ENCODE results near the gene KIF22.

The KIF22 gene

GRCh38 chr16:29804455-29805231 is 14.1 kb downstream of the KIF22 start:
- DNase-seq: no peak

- DNase-seq: peak; percentile 97 to 98
Observed at GRCh38 chr16:29805232-29806098, 14.9 kb downstream of the KIF22 start.

GRCh38 chr16:29806099-29806579 is 15.6 kb downstream of the KIF22 start, which contains the start of gene MAZ:
Gene MAZ (plus strand): TSS chr16:29806529. CDS start chr16:29806702, 173 bp downstream.
- no peak for DNase-seq

DNA sequence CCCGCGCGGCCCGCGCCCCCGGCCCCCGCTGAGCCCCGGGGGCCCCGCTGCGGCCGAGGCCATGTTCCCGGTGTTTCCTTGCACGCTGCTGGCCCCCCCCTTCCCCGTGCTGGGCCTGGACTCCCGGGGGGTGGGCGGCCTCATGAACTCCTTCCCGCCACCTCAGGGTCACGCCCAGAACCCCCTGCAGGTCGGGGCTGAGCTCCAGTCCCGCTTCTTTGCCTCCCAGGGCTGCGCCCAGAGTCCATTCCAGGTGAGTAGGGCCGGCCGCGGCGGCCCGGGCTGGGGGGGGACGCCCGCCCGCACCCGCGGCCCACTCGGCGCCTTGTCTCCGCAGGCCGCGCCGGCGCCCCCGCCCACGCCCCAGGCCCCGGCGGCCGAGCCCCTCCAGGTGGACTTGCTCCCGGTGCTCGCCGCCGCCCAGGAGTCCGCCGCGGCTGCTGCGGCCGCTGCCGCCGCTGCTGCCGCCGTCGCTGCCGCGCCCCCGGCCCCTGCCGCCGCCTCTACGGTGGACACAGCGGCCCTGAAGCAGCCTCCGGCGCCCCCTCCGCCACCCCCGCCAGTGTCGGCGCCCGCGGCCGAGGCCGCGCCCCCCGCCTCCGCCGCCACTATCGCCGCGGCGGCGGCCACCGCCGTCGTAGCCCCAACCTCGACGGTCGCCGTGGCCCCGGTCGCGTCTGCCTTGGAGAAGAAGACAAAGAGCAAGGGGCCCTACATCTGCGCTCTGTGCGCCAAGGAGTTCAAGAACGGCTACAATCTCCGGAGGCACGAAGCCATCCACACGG is 16.3 kb downstream of the KIF22 start:
- peak; percentile 78 to 80 for DNase-seq

DNA sequence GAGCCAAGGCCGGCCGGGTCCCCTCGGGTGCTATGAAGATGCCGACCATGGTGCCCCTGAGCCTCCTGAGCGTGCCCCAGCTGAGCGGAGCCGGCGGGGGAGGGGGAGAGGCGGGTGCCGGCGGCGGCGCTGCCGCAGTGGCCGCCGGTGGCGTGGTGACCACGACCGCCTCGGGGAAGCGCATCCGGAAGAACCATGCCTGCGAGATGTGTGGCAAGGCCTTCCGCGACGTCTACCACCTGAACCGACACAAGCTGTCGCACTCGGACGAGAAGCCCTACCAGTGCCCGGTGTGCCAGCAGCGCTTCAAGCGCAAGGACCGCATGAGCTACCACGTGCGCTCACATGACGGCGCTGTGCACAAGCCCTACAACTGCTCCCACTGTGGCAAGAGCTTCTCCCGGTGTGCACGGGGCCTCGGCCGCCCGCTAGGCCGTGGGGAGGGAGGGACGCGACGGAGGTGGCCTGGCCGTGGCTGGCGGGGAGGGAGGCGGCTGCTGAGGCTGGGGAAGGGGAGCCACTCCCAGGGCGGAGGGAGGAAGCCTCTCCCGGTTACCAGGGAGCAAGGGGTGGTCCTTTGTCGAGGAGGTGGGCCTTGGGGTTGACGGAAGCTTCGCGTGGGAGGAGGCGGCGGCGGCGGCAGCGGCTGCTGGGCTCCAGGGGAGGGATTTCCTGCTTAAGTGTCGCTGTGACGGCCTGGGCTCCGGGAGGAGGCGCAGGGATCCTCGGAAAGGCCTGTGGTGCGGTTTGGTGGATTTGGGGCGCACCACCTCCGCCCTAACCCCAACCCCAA is 17.1 kb downstream of the KIF22 start:
- DNase-seq: peak; percentile 92 to 94

- DNase-seq: peak; percentile 65 to 66
Observed at GRCh38 chr16:29808219-29808900, 17.8 kb downstream of the KIF22 start.

DNA sequence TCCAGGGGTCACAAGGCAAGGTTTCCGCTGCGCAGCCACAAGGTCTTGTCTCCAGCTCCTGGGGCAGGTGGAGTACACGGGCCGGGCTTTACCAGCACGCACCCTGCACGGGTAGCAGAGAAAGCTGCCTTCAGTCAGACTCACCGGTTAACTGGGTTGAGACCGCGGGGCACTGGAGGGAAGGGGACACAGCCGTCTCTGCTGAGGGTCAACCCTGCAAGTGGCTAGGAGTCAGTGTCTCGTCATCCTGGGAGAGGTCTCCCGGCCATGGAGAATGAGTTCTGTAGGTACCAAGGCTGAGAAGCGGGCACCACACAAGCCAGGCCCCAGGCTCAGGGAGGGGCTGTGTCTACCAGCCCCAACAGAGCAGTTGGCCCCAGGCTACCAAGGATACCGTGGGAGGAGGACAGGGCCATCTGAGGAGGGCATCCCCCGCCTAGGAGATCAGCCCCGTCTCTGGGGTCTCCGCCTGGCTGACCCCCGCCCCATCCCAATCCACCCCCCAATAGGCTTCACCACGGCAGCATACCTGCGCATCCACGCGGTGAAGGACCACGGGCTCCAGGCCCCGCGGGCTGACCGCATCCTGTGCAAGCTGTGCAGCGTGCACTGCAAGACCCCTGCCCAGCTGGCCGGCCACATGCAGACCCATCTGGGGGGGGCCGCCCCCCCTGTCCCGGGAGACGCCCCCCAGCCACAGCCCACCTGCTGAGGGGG is 18.6 kb downstream of the KIF22 start:
- no peak for DNase-seq

GRCh38 chr16:29809850-29810698 is 19.5 kb downstream of the KIF22 start:
- peak; percentile 64 to 68 for DNase-seq

DNA sequence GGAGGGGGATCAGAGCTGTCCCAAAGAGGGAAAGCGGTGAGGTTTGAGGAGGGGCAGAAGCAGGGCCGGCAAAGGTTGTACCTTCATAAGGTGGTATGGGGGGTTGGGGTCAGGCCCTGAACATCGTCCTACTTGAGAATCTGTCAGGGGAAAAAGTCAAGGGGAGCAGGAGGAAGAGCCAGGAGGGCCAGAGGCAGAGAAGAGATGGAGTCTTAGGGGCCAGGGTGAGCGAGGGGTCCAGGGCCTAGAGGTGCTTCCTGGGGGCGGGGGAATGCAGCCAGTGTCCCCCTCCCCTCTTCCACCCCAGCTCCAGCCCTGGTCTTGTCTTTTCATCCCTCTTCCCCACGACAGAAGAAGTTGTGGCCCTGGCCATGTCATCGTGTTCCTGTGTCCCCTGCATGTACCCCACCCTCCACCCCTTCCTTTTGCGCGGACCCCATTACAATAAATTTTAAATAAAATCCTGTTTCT is 20.2 kb downstream of the KIF22 start:
- DNase-seq: no peak

- DNase-seq: peak; percentile 86 to 90
Observed at GRCh38 chr16:29811170-29811895, 20.8 kb downstream of the KIF22 start.

DNA sequence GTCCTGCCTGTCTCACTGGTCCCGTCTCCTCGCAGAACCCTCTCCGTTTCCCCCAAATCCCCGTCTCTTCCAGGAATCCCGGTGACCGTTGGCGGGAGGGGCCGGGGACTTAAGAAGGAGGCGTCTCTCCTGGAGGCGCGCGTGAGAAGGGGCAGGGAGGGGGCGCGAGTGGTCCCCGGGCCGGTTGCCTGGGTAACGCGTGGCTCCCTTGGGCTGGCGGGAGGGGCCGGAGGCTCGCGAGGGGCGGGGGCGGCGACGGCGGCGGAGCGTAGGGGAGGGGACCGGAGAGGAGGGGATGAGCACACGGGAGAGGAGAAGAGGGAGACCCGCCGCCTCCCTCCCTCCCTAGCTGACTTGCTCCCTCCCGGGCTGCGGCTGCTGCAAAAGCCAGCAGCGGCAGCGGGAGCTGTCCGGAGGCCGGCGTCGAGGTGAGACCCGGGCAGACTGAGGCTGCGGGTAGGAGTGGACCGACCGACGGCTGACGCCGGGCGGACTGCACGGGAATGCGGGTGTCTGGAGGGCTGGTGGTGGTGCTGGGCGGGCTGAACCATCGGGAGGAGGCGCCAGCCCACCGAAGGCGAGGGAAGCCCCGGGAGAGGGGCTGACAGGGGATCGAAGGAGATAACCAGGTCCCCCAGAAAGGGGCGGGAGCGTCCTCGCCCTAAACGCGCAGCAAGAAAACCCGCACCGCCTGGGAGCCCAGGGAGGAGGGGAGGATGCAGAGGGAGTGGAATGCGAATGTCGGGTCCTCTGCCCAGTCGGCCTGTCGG is 21.5 kb downstream of the KIF22 start, which contains the start of gene PRRT2:
TSS of gene PRRT2 (plus strand) at position 298 of the 770 bp plus-strand sequence. CDS start 862 bp downstream, outside the sequence.
- peak; percentile 72 to 75 for DNase-seq

- no peak for DNase-seq
Observed at GRCh38 chr16:29812754-29813643, 22.4 kb downstream of the KIF22 start.

- no peak for DNase-seq
Observed at GRCh38 chr16:29813644-29814562, 23.4 kb downstream of the KIF22 start.

DNA sequence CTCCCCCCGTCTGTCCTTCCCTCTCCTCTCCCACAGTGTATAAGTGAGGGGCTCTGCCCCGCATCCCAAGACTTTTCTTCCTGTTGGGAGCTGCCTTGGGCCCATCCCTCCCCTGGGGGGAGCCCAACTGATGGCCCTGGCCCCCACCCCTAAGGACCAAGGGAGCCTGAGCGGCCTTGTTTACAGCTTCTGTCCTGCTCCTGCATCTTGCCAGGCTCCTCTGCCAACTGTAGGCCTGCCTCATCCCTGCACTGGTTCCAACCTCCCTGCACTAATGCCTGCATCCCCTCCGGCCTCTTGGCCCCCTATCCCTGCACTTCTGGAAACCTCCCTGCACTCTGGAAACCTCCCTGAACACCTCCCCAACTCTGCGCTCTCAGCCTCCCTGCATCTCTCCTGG is 24.0 kb downstream of the KIF22 start:
- no peak for DNase-seq

GRCh38 chr16:29815032-29815721 is 24.6 kb downstream of the KIF22 start:
- peak; percentile 54 to 62 for DNase-seq

All from activated T-cell treated with anti-CD3 and anti-CD28 coated beads, Interleukin-2, amount 50 U/mL, for 48 hours (primary cell).